GM19025 (cell line): ENCODE measurements around the gene PALMD.

ENCODE experiments used
- ATAC-seq: cut with Tn5 transposase; IDR thresholded peaks from one replicate; pipeline ENCODE4 v1.9.1; 2021; ENCODE audit warnings: mild to moderate bottlenecking, low read depth, moderate library complexity; ENCODE audit not compliant: unreplicated experiment

Gene PALMD

GRCh38 chr1:99645699-99646531, at the start of gene PALMD:
Gene PALMD (plus strand): TSS chr1:99646113. CDS start chr1:99646318, 205 bp downstream.
- no peak for ATAC-seq

- ATAC-seq: no peak
Measured at GRCh38 chr1:99598738-99599411, 47.0 kb upstream of the PALMD start.

- no peak for ATAC-seq
Measured at GRCh38 chr1:99599678-99600175, 46.2 kb upstream of the PALMD start.

- no peak for ATAC-seq
Measured at GRCh38 chr1:99600782-99601181, 45.1 kb upstream of the PALMD start.

- no peak for ATAC-seq
Measured at GRCh38 chr1:99601208-99601607, 44.7 kb upstream of the PALMD start.

GRCh38 chr1:99601709-99602403, 44.1 kb upstream of the PALMD start:
- ATAC-seq: no peak

GRCh38 chr1:99602404-99602969, 43.4 kb upstream of the PALMD start:
- ATAC-seq: no peak

GRCh38 chr1:99603699-99604560, 42.0 kb upstream of the PALMD start:
- ATAC-seq: no peak

- ATAC-seq: no peak
Measured at GRCh38 chr1:99606306-99606705, 39.6 kb upstream of the PALMD start.

GRCh38 chr1:99607590-99607989, 38.3 kb upstream of the PALMD start:
- ATAC-seq: no peak

GRCh38 chr1:99608058-99608457, 37.9 kb upstream of the PALMD start:
- no peak for ATAC-seq

- ATAC-seq: no peak
Measured at GRCh38 chr1:99613716-99614115, 32.2 kb upstream of the PALMD start.

- ATAC-seq: no peak
Measured at GRCh38 chr1:99614728-99615127, 31.2 kb upstream of the PALMD start.

- no peak for ATAC-seq
Measured at GRCh38 chr1:99619583-99619982, 26.3 kb upstream of the PALMD start.

GRCh38 chr1:99621340-99621901, 24.5 kb upstream of the PALMD start:
- ATAC-seq: no peak

- no peak for ATAC-seq
Measured at GRCh38 chr1:99622702-99623347, 23.1 kb upstream of the PALMD start.

- ATAC-seq: no peak
Measured at GRCh38 chr1:99623554-99623953, 22.4 kb upstream of the PALMD start.

- no peak for ATAC-seq
Measured at GRCh38 chr1:99627615-99628014, 18.3 kb upstream of the PALMD start.

- no peak for ATAC-seq
Measured at GRCh38 chr1:99629164-99629563, 16.7 kb upstream of the PALMD start.
